Endothelial cell of umbilical vein (primary cell): ENCODE measurements around the gene C9orf153. TPM values are rescaled to one million over a fixed set of nuclear protein-coding genes. Genes with fewer than 3 reads are reported as not detected.

Source experiments
- BruUV-seq: library from RNA; stranded (reverse); fragments of 400-500 nt; replicated peaks from 2 replicates; lab custom pipeline; 2021; lab: Mats Ljungman, UMichigan
- CTCF ChIA-PET: fragments of 300-600, 350-600 bp; sonication (Branson Sonifier 250); formaldehyde crosslinking; loops from one replicate; lab custom pipeline; 2021; ENCODE audit warnings: antibody characterized with exemption, inconsistent platforms; lab: Charles Lee
- POLR2A ChIA-PET: fragments of 300-600, 350-600 bp; sonication (Branson Sonifier 250); formaldehyde crosslinking; loops from one replicate; lab custom pipeline; 2021; ENCODE audit warnings: antibody characterized with exemption, inconsistent platforms; lab: Charles Lee
- DNase-seq: peaks from one replicate; pipeline ENCODE4 v3.0.0-alpha.2; 2011; ENCODE audit warnings: low read depth, low spot score
- FAIRE-seq: peaks from 2 replicates; lab custom pipeline; 2011; peaks lifted over from hg19 to GRCh38; lab: Jason Lieb, UNC
- H2AFZ ChIP-seq: 2 replicates; pipeline ENCODE4 v1.6.0; 2012; ENCODE audit warnings: low read depth, low read length, control low read depth, inconsistent platforms
- H3K27ac ChIP-seq: 2 replicates; pipeline ENCODE4 v1.5.1; 2011; ENCODE audit warnings: low read depth, mild to moderate bottlenecking, control low read depth, low read length, moderate library complexity; ENCODE audit not compliant: insufficient read depth
- H3K27me3 ChIP-seq, 2 experiments: 2 replicates each; pipeline versions ENCODE4 v1.6.0 to v1.6.1; 2011; ENCODE audit warnings: low read length in 2 of 2, mixed read lengths in 1 of 2; ENCODE audit not compliant: control insufficient read depth in 2 of 2, insufficient read depth in 2 of 2
- H3K36me3 ChIP-seq, 2 experiments: 2 replicates in 1 of 2; 3 replicates in 1 of 2; pipeline ENCODE4 v1.5.1; 2011; ENCODE audit warnings: low read length in 2 of 2, mild to moderate bottlenecking in 1 of 2, moderate library complexity in 1 of 2; ENCODE audit not compliant: control insufficient read depth in 2 of 2, insufficient read depth in 2 of 2; ENCODE audit errors: extremely low read depth in 1 of 2
- H3K4me1 ChIP-seq: 3 replicates; pipeline ENCODE4 v1.5.1; 2011; ENCODE audit warnings: mild to moderate bottlenecking, low read length; ENCODE audit not compliant: control insufficient read depth, insufficient read depth; ENCODE audit errors: extremely low read depth
- H3K4me2 ChIP-seq: 2 replicates; pipeline ENCODE4 v1.6.1; 2011; ENCODE audit warnings: low read length, control low read depth, mixed read lengths; ENCODE audit not compliant: insufficient read depth
- H3K4me3 ChIP-seq, 3 experiments: fragments of 200-600 bp in 1 of 3; sonication (generic), shearing (Covaris generic) in 1 of 3; replicated peaks in 1 of 3; 2 replicates each; pipeline ENCODE4 v1.5.1; 2011 to 2016; ENCODE audit warnings: control low read depth in 3 of 3, low read length in 3 of 3, mild to moderate bottlenecking in 2 of 3, inconsistent platforms in 1 of 3, low read depth in 1 of 3, moderate library complexity in 1 of 3; ENCODE audit not compliant: insufficient read depth in 1 of 3
- H3K79me2 ChIP-seq: 2 replicates; pipeline ENCODE4 v1.6.0; 2012; ENCODE audit warnings: low read length, inconsistent platforms; ENCODE audit not compliant: control insufficient read depth, insufficient read depth
- H3K9ac ChIP-seq: replicated peaks from 2 replicates; pipeline ENCODE3; 2011; ENCODE audit warnings: low read length, control low read depth; ENCODE audit not compliant: insufficient read depth; ENCODE audit errors: extremely low read depth
- H3K9me1 ChIP-seq: replicated peaks from 3 replicates; pipeline ENCODE4 v1.6.0; 2011; ENCODE audit warnings: mild to moderate bottlenecking, low read length; ENCODE audit not compliant: control insufficient read depth, insufficient read depth; ENCODE audit errors: extremely low read depth
- H3K9me3 ChIP-seq: replicated peaks from 2 replicates; pipeline ENCODE4 v1.5.1; 2012; ENCODE audit warnings: low read length, inconsistent platforms; ENCODE audit not compliant: control insufficient read depth, insufficient read depth
- H4K20me1 ChIP-seq: replicated peaks from 2 replicates; pipeline ENCODE3; 2011; ENCODE audit warnings: mild to moderate bottlenecking, low read length; ENCODE audit not compliant: control insufficient read depth, insufficient read depth; ENCODE audit errors: extremely low read depth
- EZH2 ChIP-seq: IDR thresholded peaks from 2 replicates; pipeline ENCODE4 v1.6.1; 2012; ENCODE audit warnings: borderline replicate concordance, low read depth, mild to moderate bottlenecking, moderate library complexity, low read length, inconsistent platforms; ENCODE audit not compliant: severe bottlenecking
- FOS ChIP-seq: IDR thresholded peaks from 2 replicates; pipeline ENCODE4 v1.6.1; 2011; ENCODE audit warnings: mild to moderate bottlenecking, low read length, moderate library complexity, borderline replicate concordance; ENCODE audit not compliant: insufficient read depth
- GATA2 ChIP-seq: IDR thresholded peaks from 2 replicates; pipeline ENCODE4 v1.7.0; 2011; ENCODE audit warnings: low read depth, mild to moderate bottlenecking, moderate library complexity, mixed read lengths, low read length; ENCODE audit not compliant: insufficient read length, insufficient read depth
- JUN ChIP-seq: IDR thresholded peaks from 2 replicates; pipeline ENCODE4 v1.6.1; 2011; ENCODE audit warnings: borderline replicate concordance, low read depth; ENCODE audit not compliant: insufficient read length, insufficient read depth
- MYC ChIP-seq: IDR thresholded peaks from one replicate; pipeline ENCODE4 v1.6.1; 2011; ENCODE audit warnings: mild to moderate bottlenecking, low read depth, low read length
- POLR2A ChIP-seq: IDR thresholded peaks from 2 replicates; pipeline ENCODE4 v1.6.1; 2012; ENCODE audit warnings: low read depth, mild to moderate bottlenecking, control low read depth, low read length
- POLR2AphosphoS5 ChIP-seq: IDR thresholded peaks from 2 replicates; pipeline ENCODE4 v1.6.1; 2012; ENCODE audit warnings: low read depth, mild to moderate bottlenecking, control low read depth, low read length, moderate library complexity; ENCODE audit not compliant: insufficient read depth
- dilution Hi-C: fragments of 300-500 bp; cut with MboI; formaldehyde crosslinking; loops from one replicate; pipeline ENCODE4 v1.15.0; 2019; ENCODE audit warnings: low sequenced_read_pairs; ENCODE audit not compliant: extremely low pct_ligation_motif_present
- intact Hi-C: fragments of 100-400 bp; cut with micrococcal nuclease; formaldehyde crosslinking; loops from one replicate; pipeline ENCODE4 v1.10.0; 2022
- polyA plus RNA-seq, 4 experiments: library from polyadenylated mRNA; depleted of rRNA in 3 of 4; stranded (reverse) in 3 of 4; unstranded in 1 of 4; fragments of >200 nt; gene quantifications; 2 replicates each; pipeline versions ENCODE4 v1.2.1 to v1.2.3, GENCODE V29; 2011 to 2012; ENCODE audit warnings: missing spikeins in 1 of 4
- total RNA-seq: library from RNA; stranded (reverse); gene quantifications from 2 replicates; pipeline ENCODE4 v1.2.3, GENCODE V29; 2021
- TF ChIP-seq, protein P1 (sequence below): IDR thresholded peaks from 2 replicates; pipeline ENCODE4 v1.6.1; 2011; ENCODE audit not compliant: insufficient read depth, insufficient read length
- TF ChIP-seq, protein P2 (sequence below), 2 donors: IDR thresholded peaks; 1 replicate in 1 of 2; 2 replicates in 1 of 2; pipeline ENCODE4 v1.5.1; 2011; ENCODE audit warnings: low read length in 2 of 2, mild to moderate bottlenecking in 2 of 2, moderate library complexity in 2 of 2, control low read depth in 1 of 2, inconsistent platforms in 1 of 2, low read depth in 1 of 2; ENCODE audit not compliant: insufficient read depth in 1 of 2; ENCODE audit errors: extremely low read depth in 1 of 2

The C9orf153 gene
- total and polyA plus RNA-seq, 2 donors (not counting 3 experiments of a cell fraction or from before 2014, with no cell fraction given) = 0.66 TPM; not detected in 1

DNA sequence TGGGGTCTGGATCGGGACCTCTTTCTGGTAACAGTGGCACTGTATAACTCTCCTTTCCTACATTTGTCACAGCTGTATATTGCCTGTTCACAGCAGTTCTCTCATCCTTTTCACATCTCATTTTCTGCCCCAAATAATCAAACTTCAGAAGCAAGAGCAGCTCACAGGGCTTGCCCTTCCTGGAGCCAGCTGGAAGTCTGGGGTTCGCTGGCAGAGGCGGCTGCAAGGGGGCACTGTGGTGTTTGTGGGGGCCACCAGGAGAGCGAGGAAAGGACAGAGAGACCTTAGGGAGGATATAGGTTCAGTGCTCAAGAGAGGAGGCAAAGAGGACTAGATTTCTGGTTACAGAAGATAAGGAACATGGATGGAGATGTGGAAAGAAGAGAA, 75.3 kb downstream of the C9orf153 start:
- Histone ChIP-seq H3K9me1 (no peaks in the 10 kb centered on the region), H3K36me3 (no peaks in the 10 kb centered on the region), H3K27me3 (no peaks in the 10 kb centered on the region), H3K9me3 (no peaks in the 10 kb centered on the region), H3K9ac (no peak overlapping the region), H3K27ac (no peak overlapping the region), H2AFZ (no peak overlapping the region), H3K79me2 (no peaks in the 10 kb centered on the region), H4K20me1 (no peaks in the 10 kb centered on the region), H3K4me1 (no peaks in the 10 kb centered on the region), H3K4me3 (no peak overlapping the region), H3K4me2 (no peak overlapping the region)
- POLR2A ChIA-PET = no interaction called here
- CTCF ChIA-PET = interaction anchor here (0.6 to 2.4 kb wide), 2 partner anchors 18 to 136 kb away, joined by 3 to 10 read pairs; no protein-coding TSS in a partner anchor
- TF ChIP-seq FOS = no peak
- TF ChIP-seq GATA2 = no peak
- TF ChIP-seq, protein P1, sequence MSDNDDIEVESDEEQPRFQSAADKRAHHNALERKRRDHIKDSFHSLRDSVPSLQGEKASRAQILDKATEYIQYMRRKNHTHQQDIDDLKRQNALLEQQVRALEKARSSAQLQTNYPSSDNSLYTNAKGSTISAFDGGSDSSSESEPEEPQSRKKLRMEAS = no peak
- TF ChIP-seq EZH2 = no peak
- TF ChIP-seq MYC = no peak
- TF ChIP-seq, protein P2, sequence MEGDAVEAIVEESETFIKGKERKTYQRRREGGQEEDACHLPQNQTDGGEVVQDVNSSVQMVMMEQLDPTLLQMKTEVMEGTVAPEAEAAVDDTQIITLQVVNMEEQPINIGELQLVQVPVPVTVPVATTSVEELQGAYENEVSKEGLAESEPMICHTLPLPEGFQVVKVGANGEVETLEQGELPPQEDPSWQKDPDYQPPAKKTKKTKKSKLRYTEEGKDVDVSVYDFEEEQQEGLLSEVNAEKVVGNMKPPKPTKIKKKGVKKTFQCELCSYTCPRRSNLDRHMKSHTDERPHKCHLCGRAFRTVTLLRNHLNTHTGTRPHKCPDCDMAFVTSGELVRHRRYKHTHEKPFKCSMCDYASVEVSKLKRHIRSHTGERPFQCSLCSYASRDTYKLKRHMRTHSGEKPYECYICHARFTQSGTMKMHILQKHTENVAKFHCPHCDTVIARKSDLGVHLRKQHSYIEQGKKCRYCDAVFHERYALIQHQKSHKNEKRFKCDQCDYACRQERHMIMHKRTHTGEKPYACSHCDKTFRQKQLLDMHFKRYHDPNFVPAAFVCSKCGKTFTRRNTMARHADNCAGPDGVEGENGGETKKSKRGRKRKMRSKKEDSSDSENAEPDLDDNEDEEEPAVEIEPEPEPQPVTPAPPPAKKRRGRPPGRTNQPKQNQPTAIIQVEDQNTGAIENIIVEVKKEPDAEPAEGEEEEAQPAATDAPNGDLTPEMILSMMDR (IDR thresholded peaks at IDR 0.05; ENCODE audit: extremely low read depth in 1 of 2, insufficient read depth in 1 of 2, low read depth in 1 of 2, low read length in 2 of 2) = no peak
- TF ChIP-seq POLR2A = no peak
- TF ChIP-seq JUN = no peak
- no peak for TF ChIP-seq POLR2AphosphoS5
- DNase-seq = no peak
- no TSS peak for BruUV-seq
- dilution Hi-C loops (no loop called here), intact Hi-C loops (no loop called here)
- no peak for FAIRE-seq
